Activated T-cell treated with anti-CD3 and anti-CD28 coated beads, Interleukin-2, amount 50 U/mL, for 72 hours (primary cell): ENCODE results near the gene EGLN2. TPM values are rescaled to one million over a fixed set of nuclear protein-coding genes. Genes with fewer than 3 reads are reported as not detected.
"Not testable (repeated sequence)": the region's sequence is repeated elsewhere in the genome, so short reads cannot be mapped to it uniquely, and the experiment has no call there.

Experiments
- ATAC-seq, 2 donors: fragments of 150-1000 bp; cut with Tn5 transposase; replicated peaks in 1 of 2; 2 replicates each; pipeline ENCODE4 v1.10.0; 2021; ENCODE audit warnings: moderate library complexity in 2 of 2, mild to moderate bottlenecking in 1 of 2
- DNase-seq, 2 donors: peaks; one replicate each; pipeline ENCODE4 v3.0.0; 2021 to 2022; ENCODE audit warnings: mixed read lengths in 1 of 2
- H3K27ac Mint-ChIP-seq: one replicate; pipeline ENCODE4 v1.8.0; 2022; ENCODE audit warnings: mild to moderate bottlenecking, moderate library complexity, mixed read lengths
- H3K27me3 Mint-ChIP-seq: one replicate; pipeline ENCODE4 v1.8.0; 2022; ENCODE audit warnings: low read depth, mixed read lengths
- H3K36me3 Mint-ChIP-seq, 2 donors: one replicate each; pipeline ENCODE4 v1.8.0; 2022; ENCODE audit warnings: mixed read lengths in 2 of 2, mild to moderate bottlenecking in 1 of 2; ENCODE audit not compliant: insufficient read depth in 2 of 2
- H3K4me1 Mint-ChIP-seq: one replicate; pipeline ENCODE4 v1.8.0; 2022; ENCODE audit warnings: low read depth, mixed read lengths
- H3K4me3 Mint-ChIP-seq, 2 donors: one replicate each; pipeline ENCODE4 v1.8.0; 2022; ENCODE audit warnings: mild to moderate bottlenecking in 2 of 2, mixed read lengths in 2 of 2, moderate library complexity in 2 of 2
- H3K9me3 Mint-ChIP-seq, 2 donors: one replicate each; pipeline ENCODE4 v1.8.0; 2022; ENCODE audit warnings: mixed read lengths in 2 of 2
- total RNA-seq, 2 donors: library from RNA; stranded (reverse); gene quantifications; one replicate each; pipeline ENCODE4 v1.2.3, GENCODE V29; 2022

Gene EGLN2
- total RNA-seq, 2 donors from 2014 or later: 90.5 to 91.8 TPM

- H3K27ac Mint-ChIP-seq: peak overlapping the region; percentile 7
- no peak for ATAC-seq
- no peak for DNase-seq
- peak overlapping the region in 1 of 2 donors; percentile 69 for H3K4me3 Mint-ChIP-seq
- H3K9me3 Mint-ChIP-seq: no peaks in the 10 kb centered on the region
- H3K4me1 Mint-ChIP-seq: peaks cover 80% of the 10 kb centered on the region
- H3K36me3 Mint-ChIP-seq: peaks cover 3 to 11% of the 10 kb centered on the region in 2 donors
- peaks cover 9% of the 10 kb centered on the region for H3K27me3 Mint-ChIP-seq
These were observed 9.0 kb downstream of the EGLN2 start for GRCh38 chr19:40808021-40808325.

DNA sequence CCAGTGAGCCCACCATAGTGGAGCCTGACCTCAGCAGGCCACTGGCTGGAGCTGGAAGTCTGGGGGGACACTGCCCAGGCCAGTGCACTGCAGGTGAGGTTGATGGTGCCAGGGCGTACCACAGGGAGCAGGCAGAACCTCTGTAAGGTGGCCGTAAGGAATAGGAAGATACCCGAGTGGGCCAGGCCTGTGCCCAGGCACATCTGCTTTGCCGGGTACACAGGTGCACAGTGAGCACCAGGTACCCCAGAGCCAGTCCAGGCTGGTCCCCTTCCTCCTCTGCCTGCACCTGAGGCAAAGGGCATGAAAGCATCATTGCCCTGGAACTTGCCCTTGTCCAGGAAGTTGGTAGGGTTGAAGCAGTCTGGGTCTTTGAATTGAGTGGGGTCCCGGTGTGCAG, 9.5 kb downstream of the EGLN2 start:
- peaks cover 3 to 11% of the 10 kb centered on the region in 2 donors for H3K36me3 Mint-ChIP-seq

GRCh38 chr19:40809358-40810086, 10.5 kb downstream of the EGLN2 start:
- Mint-ChIP-seq H3K36me3 (peaks cover 3 to 9% of the 10 kb centered on the region in 2 donors), H3K27me3 (peaks cover 10% of the 10 kb centered on the region), H3K4me1 (peaks cover 65% of the 10 kb centered on the region), H3K9me3 (no peaks in the 10 kb centered on the region), H3K27ac (no peak overlapping the region), H3K4me3 (no peak overlapping the region)
- no peak for DNase-seq
- ATAC-seq: no peak

More for the DNA sequence above, 9.5 kb downstream of the EGLN2 start:
- H3K4me3 Mint-ChIP-seq: no peak overlapping the region
- no peak overlapping the region for H3K27ac Mint-ChIP-seq
- DNase-seq: no peak
- peaks cover 10% of the 10 kb centered on the region for H3K27me3 Mint-ChIP-seq
- no peaks in the 10 kb centered on the region for H3K9me3 Mint-ChIP-seq
- H3K4me1 Mint-ChIP-seq: peaks cover 75% of the 10 kb centered on the region
- no peak for ATAC-seq

DNA sequence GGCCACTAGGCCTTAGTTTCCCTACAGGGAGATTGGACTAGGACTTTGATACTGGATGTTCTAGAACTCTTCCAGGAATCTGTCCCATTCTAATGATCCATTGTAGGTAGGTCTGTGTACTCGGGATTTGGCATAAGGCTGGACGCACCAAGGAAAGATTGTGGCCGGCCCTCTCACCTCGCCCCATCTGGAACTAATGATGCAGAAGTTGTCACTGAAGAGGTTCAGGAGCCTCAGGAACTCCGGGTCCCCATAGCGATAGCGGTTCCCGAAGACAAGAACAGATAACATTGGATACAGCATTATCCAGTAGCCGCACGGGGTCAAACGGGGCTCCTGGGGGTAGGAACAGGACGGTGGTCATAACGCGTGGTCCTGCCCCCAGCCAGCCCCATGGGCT, 11.2 kb downstream of the EGLN2 start:
- Mint-ChIP-seq H3K27me3 (peaks cover 10% of the 10 kb centered on the region), H3K27ac (no peak overlapping the region)

GRCh38 chr19:40810649-40811408, 11.8 kb downstream of the EGLN2 start:
- not testable (repeated sequence) for H3K27me3 Mint-ChIP-seq, H3K9me3 Mint-ChIP-seq, H3K36me3 Mint-ChIP-seq
- ATAC-seq: peak; percentile 79 to 82
- peak; percentile 66 for DNase-seq
- peak overlapping the region; percentile 91 to 94 for H3K4me3 Mint-ChIP-seq
- peak overlapping the region; percentile 73 for H3K27ac Mint-ChIP-seq
- H3K4me1 Mint-ChIP-seq: peaks cover 52% of the 10 kb centered on the region

More for the DNA sequence above, 11.2 kb downstream of the EGLN2 start:
- no peak for ATAC-seq
- Mint-ChIP-seq H3K9me3 (no peaks in the 10 kb centered on the region), H3K4me1 (peaks cover 58% of the 10 kb centered on the region), H3K4me3 (peak overlapping the region; percentile 28 to 35), H3K36me3 (peaks cover 3 to 9% of the 10 kb centered on the region in 2 donors)
- no peak for DNase-seq

DNA sequence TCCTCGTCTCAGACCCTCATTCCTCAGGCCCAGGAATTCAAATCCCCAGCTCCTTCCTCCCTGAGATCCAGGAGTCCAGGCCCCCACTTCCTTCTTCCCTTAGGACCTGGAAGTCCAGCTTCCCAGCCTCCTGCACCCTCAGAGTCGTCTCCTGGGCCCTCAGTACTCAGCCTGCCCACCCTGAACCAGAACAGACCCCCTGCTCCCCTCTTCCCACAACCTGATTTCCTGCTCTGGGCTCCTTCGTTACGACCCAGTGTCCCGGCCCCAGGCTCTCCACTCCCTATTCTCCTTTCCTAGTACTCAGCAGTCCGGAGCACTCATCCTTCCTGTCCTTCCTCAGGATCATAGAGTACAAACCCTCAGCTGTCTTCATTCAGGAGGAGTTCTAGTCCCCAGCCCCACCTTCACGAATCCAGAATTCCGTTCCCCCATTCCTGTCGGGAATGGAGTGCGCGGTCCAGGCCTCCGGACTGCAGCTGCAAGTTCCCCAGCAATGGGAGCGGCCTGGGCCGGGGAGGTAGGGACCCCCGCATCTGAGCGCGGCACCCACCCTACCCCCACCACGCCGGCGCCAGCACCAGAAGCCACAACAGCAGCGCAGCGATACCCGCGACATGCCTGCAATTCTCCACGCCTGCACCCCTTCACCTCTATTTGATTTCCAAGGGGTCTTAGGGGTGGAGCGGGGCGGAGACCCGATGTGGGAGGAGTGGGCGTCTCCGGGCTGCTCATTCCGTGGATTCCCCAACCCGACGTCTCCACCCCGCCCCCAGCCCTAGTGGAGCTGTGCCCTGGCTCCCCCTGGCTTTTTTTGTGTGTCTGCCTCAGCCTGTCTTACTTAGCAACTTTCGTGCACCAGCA, 12.7 kb downstream of the EGLN2 start:
- Mint-ChIP-seq H3K9me3 (no peaks in the 10 kb centered on the region), H3K27me3 (peaks cover 10% of the 10 kb centered on the region), H3K4me1 (peaks cover 43% of the 10 kb centered on the region), H3K4me3 (peak overlapping the region; percentile 91 to 94), H3K27ac (peak overlapping the region; percentile 74), H3K36me3 (peaks cover 3 to 9% of the 10 kb centered on the region in 2 donors)
- DNase-seq (peak in 1 of 2 donors; percentile 32), ATAC-seq (no peak)

DNA sequence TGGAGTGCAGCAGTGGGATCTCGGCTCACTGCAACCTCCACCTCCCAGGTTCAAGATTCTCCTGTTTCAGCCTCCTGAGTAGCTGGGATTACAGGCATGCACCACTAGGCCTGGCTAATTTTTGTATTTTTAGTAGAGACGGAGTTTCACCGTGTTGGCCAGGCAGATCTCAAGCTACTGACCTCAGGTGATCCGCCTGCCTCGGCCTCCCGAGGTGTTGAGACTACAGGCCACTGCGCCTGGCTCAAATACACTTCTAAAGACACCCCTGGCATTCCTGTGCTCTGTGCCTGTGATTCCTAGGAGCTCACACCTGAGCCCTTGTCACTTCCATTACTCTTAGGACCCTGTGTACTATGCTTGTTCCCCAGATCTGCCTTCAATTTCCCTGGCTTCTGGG, 13.6 kb downstream of the EGLN2 start:
- not testable (repeated sequence) for DNase-seq, H3K27me3 Mint-ChIP-seq, ATAC-seq, H3K27ac Mint-ChIP-seq, H3K36me3 Mint-ChIP-seq, H3K9me3 Mint-ChIP-seq
- H3K4me1 Mint-ChIP-seq: peaks cover 34% of the 10 kb centered on the region
- H3K4me3 Mint-ChIP-seq: peak overlapping the region; percentile 91 to 94

- H3K27ac Mint-ChIP-seq: no peak overlapping the region
- DNase-seq (no peak), ATAC-seq (no peak)
- H3K36me3 Mint-ChIP-seq: peaks cover 0 to 2% of the 10 kb centered on the region in 2 donors
- peaks cover 10% of the 10 kb centered on the region for H3K27me3 Mint-ChIP-seq
- H3K4me1 Mint-ChIP-seq: peaks cover 32% of the 10 kb centered on the region
- no peaks in the 10 kb centered on the region for H3K9me3 Mint-ChIP-seq
- no peak overlapping the region for H3K4me3 Mint-ChIP-seq
These were observed 14.2 kb downstream of the EGLN2 start for GRCh38 chr19:40813182-40813581.

DNA sequence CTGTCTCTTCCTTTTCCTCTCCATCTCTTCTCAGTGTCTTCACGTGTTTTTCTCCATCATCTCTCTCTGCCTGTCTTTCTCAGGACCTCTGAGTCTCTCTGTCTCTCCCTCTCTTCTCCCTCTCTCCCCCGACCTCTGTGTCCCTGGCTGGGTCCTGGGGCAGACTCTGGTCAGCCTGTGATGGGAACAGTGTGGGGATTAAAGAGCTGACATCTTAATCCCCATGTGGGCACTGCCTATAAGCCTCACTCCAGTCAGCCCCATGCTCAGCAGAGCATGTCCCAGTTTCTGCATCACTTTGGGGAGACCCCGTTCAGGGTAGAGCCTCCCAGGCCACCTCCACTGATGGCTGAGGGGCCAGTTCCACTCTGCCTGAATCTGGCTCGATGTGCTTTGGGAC, 16.2 kb downstream of the EGLN2 start:
- H3K27me3 Mint-ChIP-seq: peaks cover 10% of the 10 kb centered on the region
- no peak overlapping the region for H3K4me3 Mint-ChIP-seq
- H3K4me1 Mint-ChIP-seq: peaks cover 41% of the 10 kb centered on the region
- no peaks in the 10 kb centered on the region for H3K9me3 Mint-ChIP-seq
- H3K36me3 Mint-ChIP-seq: no peaks in the 10 kb centered on the region
- DNase-seq (no peak), ATAC-seq (no peak)
- H3K27ac Mint-ChIP-seq: no peak overlapping the region

GRCh38 chr19:40818480-40819399, 19.7 kb downstream of the EGLN2 start:
- not testable (repeated sequence) for H3K9me3 Mint-ChIP-seq, H3K27me3 Mint-ChIP-seq, H3K27ac Mint-ChIP-seq, H3K36me3 Mint-ChIP-seq
- DNase-seq: peak; percentile 78
- peak; percentile 91 to 93 for ATAC-seq
- peaks cover 27% of the 10 kb centered on the region for H3K4me1 Mint-ChIP-seq
- H3K4me3 Mint-ChIP-seq: peak overlapping the region; percentile 74 to 80

GRCh38 chr19:40819479-40820234, 20.7 kb downstream of the EGLN2 start:
- H3K27me3 Mint-ChIP-seq, H3K9me3 Mint-ChIP-seq, H3K36me3 Mint-ChIP-seq, H3K27ac Mint-ChIP-seq, ATAC-seq: not testable (repeated sequence)
- H3K4me1 Mint-ChIP-seq: peaks cover 27% of the 10 kb centered on the region
- peak overlapping the region in 1 of 2 donors; percentile 43 for H3K4me3 Mint-ChIP-seq
- peak; percentile 58 to 63 for DNase-seq

DNA sequence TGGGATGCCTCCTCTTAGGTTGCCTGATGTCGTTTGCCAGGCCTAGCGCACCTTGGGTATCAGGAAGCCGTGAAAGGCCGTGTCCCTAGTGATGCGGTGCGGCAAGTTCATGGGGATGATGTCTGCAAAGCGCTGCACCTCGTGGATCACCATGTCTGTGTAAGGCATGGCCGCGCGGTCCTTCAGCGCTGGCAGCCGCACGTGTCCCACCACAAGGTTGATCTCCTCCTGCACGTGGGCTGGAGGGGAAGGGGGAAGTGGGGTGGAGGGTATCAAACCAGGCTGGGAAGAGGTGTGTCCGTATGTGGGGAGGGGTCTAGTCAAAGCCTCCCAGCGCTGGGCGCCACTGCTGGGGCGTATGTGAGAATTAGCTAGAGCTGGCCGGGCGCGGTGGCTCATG, 23.2 kb downstream of the EGLN2 start:
- H3K4me1 Mint-ChIP-seq: peaks cover 33% of the 10 kb centered on the region
- no peak overlapping the region for H3K27ac Mint-ChIP-seq
- H3K9me3 Mint-ChIP-seq: no peaks in the 10 kb centered on the region
- H3K27me3 Mint-ChIP-seq: no peaks in the 10 kb centered on the region
- DNase-seq (no peak), ATAC-seq (no peak)
- H3K4me3 Mint-ChIP-seq: no peak overlapping the region
- peaks cover 2 to 4% of the 10 kb centered on the region in 2 donors for H3K36me3 Mint-ChIP-seq
